Measurements from ENCODE around the gene UQCR10. TPM values are rescaled to one million over a fixed set of nuclear protein-coding genes. Genes with fewer than 3 reads are reported as not detected.

Gene UQCR10
- total RNA-seq, 1 donor from 2014 or later, result 90.1 TPM

DNA sequence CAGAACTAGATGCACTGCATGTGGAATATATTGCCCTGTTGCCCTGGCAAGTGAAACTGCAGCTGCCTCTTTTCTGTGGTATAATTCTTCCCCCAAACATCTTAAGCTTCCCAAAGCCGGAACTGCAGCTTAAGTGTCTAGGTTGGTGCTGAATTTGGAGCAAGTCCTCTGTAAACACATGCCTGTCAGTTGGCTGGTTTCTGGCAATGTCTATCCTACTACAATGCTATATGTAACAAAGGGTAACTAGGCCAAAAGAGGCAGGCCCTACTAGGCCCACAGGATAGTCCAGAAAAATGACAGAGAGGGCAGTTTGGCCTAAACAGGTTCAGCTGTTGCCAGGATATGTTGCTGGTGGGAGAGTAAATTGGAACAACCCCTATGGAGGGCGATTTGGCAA lies 43.0 kb downstream of the UQCR10 start:
- no peak for DNase-seq
- Mint-ChIP-seq H3K27me3 (no peaks in the 10 kb centered on the region), H3K4me3 (no peak overlapping the region), H3K27ac (no peak overlapping the region), H3K36me3 (ENCODE audit: low read depth) (peaks cover 64% of the 10 kb centered on the region), H3K4me1 (no peaks in the 10 kb centered on the region), H3K9me3 (no peaks in the 10 kb centered on the region)
- intact Hi-C loops (cut with micrococcal nuclease), result no loop called here

DNA sequence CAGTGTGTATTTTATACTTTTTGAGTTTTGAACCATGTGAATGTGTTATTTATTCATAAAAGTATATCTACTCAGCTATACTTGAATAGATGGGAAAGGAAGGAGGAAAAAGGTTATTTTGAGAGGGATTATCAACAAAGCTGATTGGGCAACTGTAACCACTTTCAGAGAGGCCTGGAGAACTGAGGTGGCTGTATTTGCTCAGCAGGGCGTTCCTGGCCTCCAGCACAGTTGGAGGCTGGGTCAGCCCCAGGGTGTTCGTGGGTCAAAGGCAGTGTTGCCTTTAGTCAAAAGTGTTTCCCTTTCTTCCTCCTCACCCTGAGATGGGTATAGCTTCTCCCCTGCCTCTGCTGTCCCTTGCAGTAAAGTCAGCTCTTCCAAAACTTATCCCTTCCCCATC lies 44.2 kb downstream of the UQCR10 start:
- Mint-ChIP-seq H3K36me3 (ENCODE audit: low read depth) (peaks cover 61% of the 10 kb centered on the region), H3K27ac (no peak overlapping the region), H3K9me3 (no peaks in the 10 kb centered on the region), H3K4me3 (no peak overlapping the region), H3K27me3 (no peaks in the 10 kb centered on the region), H3K4me1 (no peaks in the 10 kb centered on the region)
- intact Hi-C loops (cut with micrococcal nuclease), result no loop called here
- DNase-seq, result no peak

DNA sequence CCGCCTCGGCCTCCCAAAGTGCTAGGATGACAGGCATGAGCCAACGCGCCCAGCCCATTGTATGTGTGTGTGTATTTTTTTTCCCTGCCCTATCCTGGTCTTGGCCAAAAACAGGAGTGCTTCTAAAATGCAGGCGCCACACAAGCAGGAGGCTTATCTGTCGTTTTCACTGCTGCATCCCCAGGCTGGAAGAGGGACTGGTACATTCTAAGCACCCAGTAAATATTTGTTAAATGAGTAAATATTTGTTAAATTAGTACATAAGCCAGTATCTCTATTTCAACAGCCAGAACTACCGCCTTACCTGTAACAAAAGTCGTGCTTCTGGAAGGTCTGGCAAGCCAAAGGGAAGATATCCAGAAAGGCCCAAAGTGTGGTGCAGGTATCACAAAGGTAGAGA lies 46.0 kb downstream of the UQCR10 start:
- H3K27me3 Mint-ChIP-seq, result no peaks in the 10 kb centered on the region
- H3K4me3 Mint-ChIP-seq, result no peak overlapping the region
- no peaks in the 10 kb centered on the region for H3K9me3 Mint-ChIP-seq
- peaks cover 67% of the 10 kb centered on the region for H3K36me3 Mint-ChIP-seq (ENCODE audit: low read depth)
- H3K27ac Mint-ChIP-seq, result no peak overlapping the region
- no peak for DNase-seq
- H3K4me1 Mint-ChIP-seq, result no peaks in the 10 kb centered on the region
- intact Hi-C loops (cut with micrococcal nuclease), result no loop called here

DNA sequence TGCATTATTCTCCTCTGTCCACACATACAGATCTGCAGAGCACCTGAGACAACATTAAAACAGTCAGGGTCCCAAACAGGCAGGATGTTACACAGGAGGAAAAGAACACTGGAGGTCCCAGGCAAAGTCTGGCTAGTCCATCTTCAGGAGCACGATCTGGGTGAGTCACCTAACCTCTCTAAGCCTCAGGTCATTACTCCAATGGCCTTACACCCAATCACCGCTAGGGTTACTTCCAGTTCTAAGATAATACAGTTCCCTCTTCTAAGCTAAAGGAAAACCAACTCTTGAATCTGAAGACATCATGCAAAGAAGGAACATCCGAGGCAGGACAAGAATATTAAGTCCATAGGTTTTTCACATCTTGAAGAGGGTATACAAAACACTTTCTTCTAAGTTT lies 46.4 kb downstream of the UQCR10 start:
- intact Hi-C loops (cut with micrococcal nuclease), result no loop called here
- H3K36me3 Mint-ChIP-seq (ENCODE audit: low read depth), result peaks cover 68% of the 10 kb centered on the region
- no peak overlapping the region for H3K4me3 Mint-ChIP-seq
- H3K27ac Mint-ChIP-seq, result no peak overlapping the region
- no peaks in the 10 kb centered on the region for H3K27me3 Mint-ChIP-seq
- DNase-seq, result no peak
- H3K4me1 Mint-ChIP-seq, result no peaks in the 10 kb centered on the region
- H3K9me3 Mint-ChIP-seq, result no peaks in the 10 kb centered on the region

DNA sequence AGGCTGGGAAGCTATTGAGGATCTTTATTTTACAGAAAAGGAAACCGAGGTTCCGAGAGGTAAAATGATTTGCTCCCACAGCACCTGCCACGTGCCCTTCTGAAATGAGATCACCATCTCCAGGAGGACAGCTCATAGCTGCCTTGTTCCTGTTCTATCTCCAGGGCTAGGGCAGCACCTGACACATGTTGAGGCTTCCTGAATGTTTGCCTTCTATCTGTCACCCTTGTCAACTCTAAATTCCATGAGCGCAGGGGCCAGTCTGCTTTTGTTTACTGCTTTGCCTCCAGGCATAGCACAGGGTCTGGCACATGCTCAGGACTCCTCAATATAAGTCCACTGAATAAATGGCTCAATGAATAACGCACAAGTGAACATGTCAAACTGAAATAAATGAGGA lies 46.8 kb downstream of the UQCR10 start:
- Mint-ChIP-seq H3K4me3 (no peak overlapping the region), H3K36me3 (ENCODE audit: low read depth) (peaks cover 70% of the 10 kb centered on the region), H3K4me1 (no peaks in the 10 kb centered on the region), H3K9me3 (no peaks in the 10 kb centered on the region), H3K27me3 (no peaks in the 10 kb centered on the region), H3K27ac (no peak overlapping the region)
- DNase-seq, result no peak
- intact Hi-C loops (cut with micrococcal nuclease), result no loop called here

DNA sequence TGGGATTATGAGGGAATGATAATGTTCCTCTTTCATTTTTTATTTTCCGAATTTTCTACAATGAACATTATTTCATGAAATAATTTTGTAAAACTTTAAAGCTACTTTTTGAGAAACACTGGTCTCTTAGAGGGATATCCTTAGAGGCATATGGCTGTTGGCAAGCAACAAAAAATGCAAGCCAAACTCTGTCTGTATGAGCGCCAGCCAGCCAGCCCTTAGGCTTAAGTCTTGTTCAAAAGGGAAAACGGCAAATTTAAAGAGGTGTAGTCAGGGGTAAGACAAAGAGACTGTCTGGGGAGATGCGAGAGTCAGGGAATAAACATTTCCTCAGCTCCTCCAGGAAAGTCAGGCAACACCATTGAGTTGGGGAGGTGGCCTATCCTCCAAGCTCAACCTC lies 48.4 kb downstream of the UQCR10 start:
- Mint-ChIP-seq H3K9me3 (no peaks in the 10 kb centered on the region), H3K4me3 (no peak overlapping the region), H3K4me1 (no peaks in the 10 kb centered on the region), H3K27ac (no peak overlapping the region), H3K27me3 (no peaks in the 10 kb centered on the region), H3K36me3 (ENCODE audit: low read depth) (peaks cover 69% of the 10 kb centered on the region)
- intact Hi-C loops (cut with micrococcal nuclease), result no loop called here
- DNase-seq, result no peak

DNA sequence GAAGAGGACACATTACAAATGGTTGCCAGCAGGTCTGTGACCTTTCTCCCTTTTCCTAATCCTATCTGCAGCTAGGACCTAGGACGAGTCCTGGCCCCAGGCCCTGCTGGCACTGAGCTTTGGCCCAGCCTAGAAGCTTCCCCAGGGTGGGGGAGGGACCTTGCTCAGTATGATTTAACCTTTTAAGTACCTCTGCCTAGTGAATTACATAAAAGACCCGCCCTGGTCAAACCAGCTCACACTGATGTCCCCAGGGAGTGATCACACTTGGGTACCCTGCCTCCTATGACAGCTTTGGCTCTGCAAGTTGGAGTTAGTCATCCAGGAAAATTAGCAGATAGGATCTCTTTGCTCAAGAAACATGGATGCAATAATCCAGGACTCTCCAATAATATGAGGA lies 49.0 kb downstream of the UQCR10 start:
- no peak overlapping the region for H3K27ac Mint-ChIP-seq
- no peaks in the 10 kb centered on the region for H3K27me3 Mint-ChIP-seq
- H3K4me3 Mint-ChIP-seq, result no peak overlapping the region
- no peaks in the 10 kb centered on the region for H3K9me3 Mint-ChIP-seq
- intact Hi-C loops (cut with micrococcal nuclease), result no loop called here
- H3K36me3 Mint-ChIP-seq (ENCODE audit: low read depth), result peaks cover 68% of the 10 kb centered on the region
- DNase-seq, result no peak
- peaks cover 3% of the 10 kb centered on the region for H3K4me1 Mint-ChIP-seq

DNA sequence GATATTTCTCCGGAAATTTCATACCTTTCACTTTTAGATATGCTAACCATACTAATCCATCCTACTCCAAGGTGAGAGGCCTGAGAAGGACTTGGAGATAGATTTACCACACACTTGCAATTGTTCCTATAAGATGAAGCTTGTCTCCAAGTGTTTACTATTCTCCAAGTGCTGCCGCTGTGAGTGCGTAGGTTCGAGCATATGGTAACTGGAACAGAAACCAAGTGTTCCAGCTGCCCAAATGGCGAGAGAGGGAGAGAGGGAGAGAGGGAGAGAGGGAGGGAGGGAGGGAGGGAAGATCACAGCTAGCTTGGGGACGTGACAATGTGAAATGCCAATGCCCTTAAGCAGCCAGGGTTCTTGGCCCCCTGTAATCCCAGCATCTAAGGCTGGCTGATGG lies 49.4 kb downstream of the UQCR10 start:
- Mint-ChIP-seq H3K9me3 (no peaks in the 10 kb centered on the region), H3K36me3 (ENCODE audit: low read depth) (peaks cover 70% of the 10 kb centered on the region), H3K4me3 (no peak overlapping the region), H3K27me3 (no peaks in the 10 kb centered on the region), H3K27ac (no peak overlapping the region), H3K4me1 (peaks cover 7% of the 10 kb centered on the region)
- no peak for DNase-seq
- intact Hi-C loops (cut with micrococcal nuclease), result no loop called here

DNA sequence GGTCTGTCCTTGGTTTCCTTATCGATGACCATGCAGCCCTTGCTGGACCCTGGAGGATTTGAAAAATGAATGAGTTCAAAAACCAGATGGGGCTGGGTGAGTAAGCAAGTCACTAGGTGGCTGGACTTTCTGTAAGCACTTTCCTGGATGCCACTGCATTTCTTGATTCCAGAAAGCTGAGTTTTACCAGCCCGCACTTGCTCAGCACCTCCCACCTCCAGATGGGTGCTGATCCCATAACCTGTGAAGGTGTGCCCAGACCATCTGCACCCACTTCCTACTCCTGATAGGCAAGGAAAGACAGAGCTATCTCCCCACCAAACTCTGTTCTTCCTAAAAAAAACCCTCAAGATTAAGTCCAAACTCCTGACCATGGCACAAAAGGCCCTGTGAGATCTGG lies 49.8 kb downstream of the UQCR10 start:
- peaks cover 67% of the 10 kb centered on the region for H3K36me3 Mint-ChIP-seq (ENCODE audit: low read depth)
- DNase-seq, result no peak
- H3K27ac Mint-ChIP-seq, result peak overlapping the region; percentile 2
- no peak overlapping the region for H3K4me3 Mint-ChIP-seq
- H3K4me1 Mint-ChIP-seq, result peaks cover 9% of the 10 kb centered on the region
- no peaks in the 10 kb centered on the region for H3K27me3 Mint-ChIP-seq
- intact Hi-C loops (cut with micrococcal nuclease), result no loop called here
- H3K9me3 Mint-ChIP-seq, result no peaks in the 10 kb centered on the region

DNA sequence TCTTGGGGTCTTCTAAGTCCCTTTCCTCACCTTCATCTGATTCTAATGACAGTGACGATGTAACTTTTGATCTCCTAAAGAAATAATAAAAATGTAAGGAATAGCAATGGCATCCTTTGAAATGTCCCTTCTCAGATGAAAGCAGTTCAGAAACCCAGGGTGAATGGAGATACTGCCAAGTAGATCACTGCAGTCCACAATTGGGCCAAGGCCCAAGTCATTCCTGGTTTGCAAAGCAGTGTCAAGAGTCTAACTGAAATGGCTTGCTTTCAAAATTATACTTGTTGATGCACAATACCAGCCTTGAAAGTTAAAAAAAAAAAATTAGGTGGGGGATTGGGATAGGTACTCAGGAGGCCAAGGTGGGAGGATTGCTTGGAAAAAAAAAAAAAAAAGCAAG lies 50.6 kb downstream of the UQCR10 start:
- H3K9me3 Mint-ChIP-seq, result no peaks in the 10 kb centered on the region
- peaks cover 65% of the 10 kb centered on the region for H3K36me3 Mint-ChIP-seq (ENCODE audit: low read depth)
- no peak for DNase-seq
- intact Hi-C loops (cut with micrococcal nuclease), result no loop called here
- peaks cover 12% of the 10 kb centered on the region for H3K4me1 Mint-ChIP-seq
- H3K4me3 Mint-ChIP-seq, result no peak overlapping the region
- H3K27ac Mint-ChIP-seq, result peak overlapping the region; percentile 2
- no peaks in the 10 kb centered on the region for H3K27me3 Mint-ChIP-seq

DNA sequence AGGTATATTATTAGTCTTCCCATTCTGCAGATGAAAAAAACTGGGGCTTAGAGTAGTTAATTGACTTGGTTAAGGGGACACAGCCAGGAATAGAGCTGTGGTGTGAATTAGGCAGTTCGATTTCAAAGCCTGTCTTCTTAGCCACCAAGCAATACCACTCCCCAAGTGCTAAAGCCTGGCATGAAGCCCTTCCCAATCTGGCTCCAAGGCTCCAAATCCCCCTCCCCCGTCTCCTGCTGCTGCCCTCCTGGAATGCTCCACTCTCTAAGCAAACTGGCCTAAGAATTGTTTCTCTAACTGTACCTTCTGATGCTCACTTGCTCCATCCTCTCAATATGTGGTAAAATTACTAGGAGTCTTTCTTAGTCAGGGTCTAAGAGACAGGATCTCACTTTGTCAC lies 52.3 kb downstream of the UQCR10 start:
- H3K36me3 Mint-ChIP-seq (ENCODE audit: low read depth), result peaks cover 59% of the 10 kb centered on the region
- no peak overlapping the region for H3K27ac Mint-ChIP-seq
- no peaks in the 10 kb centered on the region for H3K27me3 Mint-ChIP-seq
- no peak for DNase-seq
- intact Hi-C loops (cut with micrococcal nuclease), result no loop called here
- no peaks in the 10 kb centered on the region for H3K9me3 Mint-ChIP-seq
- H3K4me3 Mint-ChIP-seq, result no peak overlapping the region
- peaks cover 12% of the 10 kb centered on the region for H3K4me1 Mint-ChIP-seq

Other genes with a start within 250 kb of the UQCR10 start
- gene THOC5, start 213.6 kb upstream of the UQCR10 start, total RNA-seq, result 66.6 and 68.1 TPM in 2 replicates
- 45.9 and 46.5 TPM in 2 replicates for gene NIPSNAP1, start 186.3 kb upstream of the UQCR10 start, total RNA-seq
- 59.1 and 61.9 TPM in 2 replicates for gene NF2, start 163.7 kb upstream of the UQCR10 start, total RNA-seq
- gene CABP7, start 47.4 kb upstream of the UQCR10 start, total RNA-seq, result not detected in 2 replicates
- 24.9 and 26.1 TPM in 2 replicates for gene ZMAT5, start 362 bp upstream of the UQCR10 start, total RNA-seq
- 78.5 and 81.3 TPM in 2 replicates for gene ASCC2, start 70.9 kb downstream of the UQCR10 start, total RNA-seq
- 21.0 and 23.9 TPM in 2 replicates for gene MTMR3, start 115.8 kb downstream of the UQCR10 start, total RNA-seq

Measured in activated CD4-positive, alpha-beta T cell treated with anti-CD3 and anti-CD28 coated beads, Interleukin-2, amount 10 ng/mL, durations not matched to agents 24 days and 14 days (primary cell).